NCI-H1105 treated with DMSO at 0.1 percent for 48 hours (cell line): ENCODE measurements around the gene R3HDM1.
"Not testable (repeated sequence)": the region's sequence is repeated elsewhere in the genome, so short reads cannot be mapped to it uniquely, and the experiment has no call there.

Experiments
- DNase-seq: peaks from one replicate; lab custom pipeline; 2025; lab: John Stamatoyannopoulos, UW

R3HDM1 gene

DNA sequence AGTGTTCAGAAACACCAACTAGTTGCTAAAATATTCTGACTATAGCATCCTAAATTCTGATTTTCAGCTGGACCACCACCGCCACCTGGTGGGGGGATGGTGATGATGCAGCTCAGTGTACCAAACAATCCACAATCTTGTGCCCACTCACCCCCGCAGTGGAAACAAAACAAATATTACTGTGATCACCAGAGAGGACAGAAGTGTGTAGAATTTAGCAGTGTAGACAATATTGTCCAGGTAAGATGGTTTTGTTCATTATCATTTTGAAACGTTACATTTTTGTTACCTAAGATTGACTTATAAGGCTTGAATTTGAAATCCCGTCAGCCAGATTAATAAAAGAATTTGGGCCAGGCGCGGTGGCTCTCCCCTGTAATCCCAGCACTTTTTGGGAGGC lies 178.7 kb downstream of the R3HDM1 start:
- DNase-seq = peak; percentile 40

GRCh38 chr2:135715086-135715485 lies 183.8 kb downstream of the R3HDM1 start:
- not testable (repeated sequence) for DNase-seq

DNA sequence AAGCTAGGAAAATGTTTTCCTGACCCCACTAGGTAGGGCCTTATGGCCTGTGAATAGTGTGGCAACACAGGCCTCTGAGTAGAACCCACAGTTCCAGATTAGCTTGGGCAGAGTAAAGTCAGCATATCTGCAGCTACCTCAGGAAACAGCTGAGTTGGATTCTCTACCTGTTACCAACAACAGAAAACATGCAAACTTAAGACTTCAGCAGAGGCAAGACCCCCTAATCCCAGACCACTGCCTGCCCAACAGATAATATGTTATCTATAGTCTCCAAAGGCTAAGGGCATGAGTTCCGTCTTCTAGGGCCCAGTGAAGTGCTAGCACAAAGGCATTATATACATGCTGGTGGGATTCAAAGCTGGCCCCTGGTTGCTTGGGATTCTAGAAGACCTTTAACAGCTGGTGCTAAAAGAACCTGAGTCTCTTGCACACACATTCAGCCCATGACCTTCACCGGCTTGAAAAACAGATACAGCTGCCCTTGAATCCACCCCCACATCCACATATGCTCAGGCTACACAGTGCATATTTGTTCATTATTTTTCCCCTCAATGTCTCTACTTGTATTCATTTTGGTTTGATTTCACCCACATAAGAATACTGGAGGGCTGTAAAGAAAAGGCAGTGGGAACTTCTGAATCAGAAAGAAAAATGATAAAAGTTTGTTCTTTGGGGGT lies 196.9 kb downstream of the R3HDM1 start:
- no peak for DNase-seq

- no peak for DNase-seq
Observed at GRCh38 chr2:135732561-135732960, 201.3 kb downstream of the R3HDM1 start.

DNA sequence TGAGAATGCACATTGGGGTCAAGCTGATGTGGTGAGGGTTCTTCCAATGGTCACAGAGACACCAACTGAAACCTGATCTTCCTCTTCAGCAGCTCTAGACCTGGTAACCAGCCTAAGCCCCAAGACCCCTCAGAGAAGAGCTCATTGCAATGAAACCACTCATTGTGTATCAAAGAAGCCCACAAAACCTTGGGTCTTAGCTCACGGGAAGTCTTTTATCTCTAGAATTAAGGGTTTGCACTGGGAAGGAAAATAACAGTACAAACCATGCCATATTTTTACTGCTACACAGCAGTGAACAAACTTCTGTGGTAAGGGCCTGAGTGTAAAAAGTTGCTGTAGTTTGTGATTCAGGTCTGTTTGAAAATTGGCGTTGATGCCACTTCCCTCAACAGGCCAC lies 201.8 kb downstream of the R3HDM1 start:
- no peak for DNase-seq

- DNase-seq = no peak
Observed at GRCh38 chr2:135736546-135736945, 205.3 kb downstream of the R3HDM1 start.

DNA sequence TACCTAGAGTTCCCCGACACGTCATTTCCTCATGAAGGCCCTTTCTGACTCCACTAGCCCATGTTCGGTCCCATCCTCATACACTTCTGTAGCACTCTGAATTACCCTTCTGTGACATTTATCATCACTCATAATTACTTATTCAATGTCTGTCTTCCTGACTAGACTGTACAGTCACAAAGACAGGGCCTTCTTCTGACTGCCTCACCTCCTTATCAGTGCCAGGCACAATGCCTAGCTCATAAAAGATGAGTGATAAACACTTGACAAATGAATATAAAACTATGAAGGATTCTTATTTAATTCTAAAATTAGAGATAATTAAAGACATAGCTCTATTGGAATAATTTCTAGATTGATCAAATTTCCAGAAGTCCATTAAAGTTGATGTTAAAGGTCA lies 208.9 kb downstream of the R3HDM1 start:
- DNase-seq = no peak

GRCh38 chr2:135741043-135741394 lies 209.7 kb downstream of the R3HDM1 start:
- no peak for DNase-seq

GRCh38 chr2:135741395-135742324 lies 210.4 kb downstream of the R3HDM1 start, which contains the start of gene UBXN4:
TSS of gene UBXN4 (plus strand) at chr2:135741855. CDS start at chr2:135741930, 75 bp downstream.
- peak; percentile 97 for DNase-seq

GRCh38 chr2:135742325-135742757 lies 211.1 kb downstream of the R3HDM1 start:
- peak; percentile 70 for DNase-seq

DNA sequence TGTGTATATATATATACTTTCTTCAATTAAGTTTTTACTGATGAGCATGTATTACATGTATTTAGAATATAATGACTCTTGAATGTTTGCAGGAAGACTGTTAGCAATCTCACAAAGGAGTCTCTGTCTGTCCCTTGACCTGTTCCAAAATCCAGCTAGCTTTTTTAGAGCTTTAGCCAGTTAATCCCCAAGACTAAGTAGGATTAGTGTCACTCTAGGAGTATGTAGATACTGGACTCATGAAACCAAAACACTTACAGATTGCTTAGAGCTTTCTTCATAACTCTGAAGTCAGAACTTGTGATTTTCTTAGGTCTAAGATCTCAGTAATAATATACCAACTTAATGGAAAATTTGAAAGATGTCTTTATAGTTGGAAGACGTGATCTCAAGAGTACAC lies 212.6 kb downstream of the R3HDM1 start:
- DNase-seq = no peak

- no peak for DNase-seq
Observed at GRCh38 chr2:135744760-135745314, 213.6 kb downstream of the R3HDM1 start.

- no peak for DNase-seq
Observed at GRCh38 chr2:135745545-135745944, 214.3 kb downstream of the R3HDM1 start.

DNA sequence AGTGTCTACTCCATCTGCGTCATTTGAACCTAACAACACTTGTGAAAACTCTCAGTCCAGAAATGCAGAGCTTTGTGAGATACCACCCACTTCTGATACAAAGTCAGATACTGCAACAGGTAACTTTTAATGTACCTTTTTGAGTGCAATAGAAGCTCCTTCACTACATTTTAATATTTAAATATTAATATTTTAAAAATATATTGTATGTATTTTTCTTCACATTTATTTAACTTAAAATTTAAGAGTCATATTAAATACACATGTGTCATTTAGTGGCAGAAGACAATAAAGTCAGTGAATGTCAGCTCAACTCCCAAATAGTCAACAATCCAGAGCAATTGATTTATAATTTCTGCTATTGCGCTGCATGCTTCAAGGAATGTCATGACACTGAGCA lies 224.3 kb downstream of the R3HDM1 start:
- DNase-seq = no peak

GRCh38 chr2:135756692-135757091 lies 225.4 kb downstream of the R3HDM1 start:
- DNase-seq = no peak

DNA sequence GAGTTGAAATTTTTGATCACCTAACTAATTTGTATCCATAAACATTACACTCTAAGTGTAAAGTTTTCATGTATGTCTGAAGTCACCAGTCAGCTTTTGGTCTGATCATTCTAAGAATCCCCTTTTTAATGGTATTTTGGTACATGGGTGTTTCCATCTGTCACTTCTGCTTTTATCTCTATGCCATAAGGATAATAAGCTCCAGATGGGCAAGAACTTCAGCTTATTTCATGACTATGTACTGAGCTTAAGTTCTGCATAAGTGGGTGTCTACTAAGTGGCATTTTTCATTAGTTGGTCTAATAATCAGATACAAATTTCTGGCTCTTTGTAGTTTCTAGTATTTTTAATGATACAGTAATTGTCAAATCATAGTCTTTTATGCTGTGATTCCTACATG lies 230.7 kb downstream of the R3HDM1 start:
- DNase-seq = no peak

DNA sequence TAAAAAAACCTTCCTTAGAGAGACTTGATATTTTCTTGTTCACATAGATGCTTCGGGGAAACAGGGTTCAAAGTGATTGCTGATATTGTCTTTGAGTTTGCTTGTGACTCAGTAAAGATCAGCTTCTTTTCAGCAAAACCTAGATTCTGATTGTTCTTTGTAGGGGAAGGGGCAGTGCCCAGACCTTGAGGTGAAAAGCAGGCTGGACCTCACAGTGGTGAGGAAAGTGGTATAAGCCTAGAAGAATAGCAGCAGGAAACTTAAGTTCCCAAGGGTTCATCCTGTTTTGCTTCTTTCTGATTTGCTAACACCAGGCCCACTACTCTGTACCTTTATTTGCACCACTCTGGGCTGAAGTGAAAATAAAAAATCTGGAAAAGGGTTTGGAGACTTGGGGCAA lies 231.2 kb downstream of the R3HDM1 start:
- no peak for DNase-seq

- no peak for DNase-seq
Observed at GRCh38 chr2:135768863-135769262, 237.6 kb downstream of the R3HDM1 start.

GRCh38 chr2:135773319-135773718 lies 242.0 kb downstream of the R3HDM1 start:
- no peak for DNase-seq

GRCh38 chr2:135773917-135774316 lies 242.6 kb downstream of the R3HDM1 start:
- DNase-seq = no peak
